Mucosa of descending colon (tissue), 3 donors: ENCODE results near the gene ZSWIM7. TPM values are rescaled to one million over a fixed set of nuclear protein-coding genes. Genes with fewer than 3 reads are reported as not detected.

Experiments
- ATAC-seq: fragments of 200-7000 bp; cut with Tn5 transposase; one replicate; pipeline ENCODE4 v1.9.1; 2020; ENCODE audit warnings: mild to moderate bottlenecking, moderate library complexity
- DNase-seq, 3 donors: peaks; one replicate each; pipeline ENCODE4 v3.0.0-alpha.2; 2020
- H3K36me3 ChIP-seq: fragments of 200-600 bp; one replicate; pipeline ENCODE4 v1.8.0; 2021; ENCODE audit warnings: low read depth, mild to moderate bottlenecking
- H3K4me1 ChIP-seq: fragments of 200-600 bp; one replicate; pipeline ENCODE4 v1.8.0; 2021; ENCODE audit warnings: low read depth, mild to moderate bottlenecking
- H3K4me3 ChIP-seq: fragments of 200-600 bp; one replicate; pipeline ENCODE4 v1.8.0; 2021; ENCODE audit warnings: mild to moderate bottlenecking
- H3K9me3 ChIP-seq: fragments of 200-600 bp; one replicate; pipeline ENCODE4 v1.8.0; 2021; ENCODE audit warnings: mild to moderate bottlenecking
- CTCF ChIP-seq: fragments of 200-600 bp; IDR thresholded peaks from one replicate; pipeline ENCODE4 v1.8.0; 2022; ENCODE audit warnings: antibody characterized with exemption, mild to moderate bottlenecking
- intact Hi-C, 2 donors: fragments of 100-400 bp; cut with DNase I in 1 of 2; cut with micrococcal nuclease in 1 of 2; formaldehyde crosslinking; loops; one replicate each; pipeline versions ENCODE4 v1.11.0 to v1.11.1; 2022; cut with DNase I, micrococcal nuclease
- total RNA-seq, 3 donors: library from RNA; stranded (reverse); fragmentation: NEBNext Ultra II Directional in 2 of 3; extraction: Animal tissue kit (Norgen Biotek cat#: 25700) in 2 of 3; gene quantifications; one replicate each; pipeline versions ENCODE4 v1.2.1 to v1.2.4, GENCODE V29; 2021 to 2023
- donor health status: DM: no; HTN: no; CAD: no; lungs with moderate emphysema.
- donor health status: DM: no; HTN: no; CAD: no.
- donor health status: DM: no; HTN: yes; CAD: no.

Gene ZSWIM7
- total RNA-seq, 3 donors from 2014 or later, result 17.3 to 32.1 (median 26.0) TPM

GRCh38 chr17:15977894-15978293 is 21.6 kb downstream of the ZSWIM7 start:
- no peaks in the 10 kb centered on the region for H3K36me3 ChIP-seq
- intact Hi-C loops, result no loop called here
- no peak for TF ChIP-seq CTCF
- no peak overlapping the region for H3K4me3 ChIP-seq
- no peak for ATAC-seq
- DNase-seq, result no peak
- H3K9me3 ChIP-seq, result no peaks in the 10 kb centered on the region
- peaks cover 17% of the 10 kb centered on the region for H3K4me1 ChIP-seq

- intact Hi-C loops, result no loop called here
- H3K36me3 ChIP-seq, result no peaks in the 10 kb centered on the region
- no peaks in the 10 kb centered on the region for H3K4me1 ChIP-seq
- ATAC-seq (no peak), DNase-seq (no peak)
- no peak for TF ChIP-seq CTCF
- H3K9me3 ChIP-seq, result no peaks in the 10 kb centered on the region
- H3K4me3 ChIP-seq, result no peak overlapping the region
Measured at GRCh38 chr17:15973834-15974233, 25.7 kb downstream of the ZSWIM7 start.

GRCh38 chr17:15973016-15973415 is 26.5 kb downstream of the ZSWIM7 start:
- no peak for ATAC-seq

GRCh38 chr17:15972497-15972951 is 27.0 kb downstream of the ZSWIM7 start:
- intact Hi-C loops, result no loop called here
- no peak for TF ChIP-seq CTCF
- no peak for DNase-seq

More at GRCh38 chr17:15973016-15973415, 26.5 kb downstream of the ZSWIM7 start:
- TF ChIP-seq CTCF, result no peak
- no peaks in the 10 kb centered on the region for H3K4me1 ChIP-seq
- no peaks in the 10 kb centered on the region for H3K36me3 ChIP-seq
- intact Hi-C loops, result no loop called here
- no peaks in the 10 kb centered on the region for H3K9me3 ChIP-seq
- no peak for DNase-seq
- H3K4me3 ChIP-seq, result no peak overlapping the region

GRCh38 chr17:15971882-15972281 is 27.6 kb downstream of the ZSWIM7 start:
- Histone ChIP-seq H3K4me3 (no peak overlapping the region), H3K4me1 (peaks cover 6% of the 10 kb centered on the region), H3K9me3 (no peaks in the 10 kb centered on the region), H3K36me3 (no peaks in the 10 kb centered on the region)
- no peak for TF ChIP-seq CTCF
- intact Hi-C loops, result no loop called here
- DNase-seq, result no peak
- ATAC-seq, result peak; percentile 13

More at GRCh38 chr17:15972497-15972951, 27.0 kb downstream of the ZSWIM7 start:
- H3K36me3 ChIP-seq, result no peaks in the 10 kb centered on the region
- ATAC-seq, result peak; percentile 36
- no peak overlapping the region for H3K4me3 ChIP-seq
- no peaks in the 10 kb centered on the region for H3K9me3 ChIP-seq
- H3K4me1 ChIP-seq, result no peaks in the 10 kb centered on the region

- intact Hi-C loops, result no loop called here
- no peak overlapping the region for H3K4me3 ChIP-seq
- no peaks in the 10 kb centered on the region for H3K9me3 ChIP-seq
- ATAC-seq (no peak), DNase-seq (no peak)
- H3K36me3 ChIP-seq, result no peaks in the 10 kb centered on the region
- peaks cover 13% of the 10 kb centered on the region for H3K4me1 ChIP-seq
- no peak for TF ChIP-seq CTCF
Measured at GRCh38 chr17:15971098-15971678, 28.3 kb downstream of the ZSWIM7 start.
